CD8-positive, alpha-beta memory T cell (primary cell): ENCODE data around the gene OR4D10. TPM values are rescaled to one million over a fixed set of nuclear protein-coding genes. Genes with fewer than 3 reads are reported as not detected.
"Not testable (repeated sequence)": the region's sequence is repeated elsewhere in the genome, so short reads cannot be mapped to it uniquely, and the experiment has no call there.

ENCODE experiments used
- CTCF ChIA-PET: fragments of 350-600 bp; sonication (Branson Sonifier 250); formaldehyde crosslinking; loops from one replicate; lab custom pipeline; 2021; ENCODE audit warnings: antibody characterized with exemption; lab: Charles Lee
- POLR2A ChIA-PET: fragments of 350-600 bp; sonication (Branson Sonifier 250); formaldehyde crosslinking; loops from one replicate; lab custom pipeline; 2021; ENCODE audit warnings: antibody characterized with exemption; lab: Charles Lee
- DNase-seq, 5 donors: peaks; one replicate each; pipeline versions ENCODE4 v3.0.0 to v3.0.0-alpha.2; 2020 to 2022; ENCODE audit warnings: mixed read lengths in 1 of 5
- H3K27ac ChIP-seq: one replicate; pipeline ENCODE4 v1.7.0; 2013; ENCODE audit warnings: low read depth, mild to moderate bottlenecking, low read length, moderate library complexity
- H3K27me3 ChIP-seq: 2 replicates; pipeline ENCODE4 v1.7.0; 2013; ENCODE audit warnings: low read length, mild to moderate bottlenecking; ENCODE audit not compliant: insufficient read depth, poor library complexity, severe bottlenecking
- H3K36me3 ChIP-seq: 2 replicates; pipeline ENCODE4 v1.7.0; 2013; ENCODE audit warnings: mild to moderate bottlenecking, low read length, moderate library complexity; ENCODE audit not compliant: insufficient read depth
- H3K4me1 ChIP-seq: 2 replicates; pipeline ENCODE4 v1.7.0; 2013; ENCODE audit warnings: mild to moderate bottlenecking, low read length, moderate library complexity; ENCODE audit not compliant: insufficient read depth
- H3K4me3 ChIP-seq: 2 replicates; pipeline ENCODE4 v1.7.0; 2013; ENCODE audit warnings: mild to moderate bottlenecking, low read length
- H3K9me3 ChIP-seq: 2 replicates; pipeline ENCODE4 v1.7.0; 2013; ENCODE audit warnings: mild to moderate bottlenecking, low read length
- H3K27ac Mint-ChIP-seq, 8 donors: one replicate each; pipeline ENCODE4 v1.8.0; 2020 to 2021; ENCODE audit warnings: mixed read lengths in 8 of 8, mild to moderate bottlenecking in 6 of 8, inconsistent platforms in 3 of 8, moderate library complexity in 3 of 8
- H3K27me3 Mint-ChIP-seq, 2 donors: one replicate each; pipeline ENCODE4 v1.8.0; 2020 to 2021; ENCODE audit warnings: mixed read lengths in 2 of 2, mild to moderate bottlenecking in 1 of 2, moderate library complexity in 1 of 2
- H3K36me3 Mint-ChIP-seq, 3 donors: one replicate each; pipeline ENCODE4 v1.8.0; 2020 to 2021; ENCODE audit warnings: mixed read lengths in 3 of 3, inconsistent platforms in 1 of 3, mild to moderate bottlenecking in 1 of 3
- H3K4me1 Mint-ChIP-seq, 3 donors: one replicate each; pipeline ENCODE4 v1.8.0; 2020 to 2021; ENCODE audit warnings: mixed read lengths in 3 of 3, inconsistent platforms in 1 of 3, mild to moderate bottlenecking in 1 of 3
- H3K4me3 Mint-ChIP-seq, 7 donors: one replicate each; pipeline ENCODE4 v1.8.0; 2020 to 2021; ENCODE audit warnings: mixed read lengths in 7 of 7, mild to moderate bottlenecking in 6 of 7, moderate library complexity in 4 of 7, inconsistent platforms in 2 of 7
- H3K9me3 Mint-ChIP-seq, 5 donors: one replicate each; pipeline ENCODE4 v1.8.0; 2020 to 2022; ENCODE audit warnings: mixed read lengths in 5 of 5, mild to moderate bottlenecking in 3 of 5, moderate library complexity in 2 of 5, inconsistent platforms in 1 of 5
- polyA plus RNA-seq: library from polyadenylated mRNA; unstranded; fragments of 300-500 nt; fragmentation: Illumina TruSeq; gene quantifications from one replicate; pipeline ENCODE4 v1.2.3, GENCODE V29; 2021
- total RNA-seq, 2 experiments: library from RNA; stranded (reverse); gene quantifications; one replicate each; pipeline ENCODE4 v1.2.3, GENCODE V29; 2021

The OR4D10 gene
- total and polyA plus RNA-seq, 3 experiments from 2014 or later = not detected

DNA sequence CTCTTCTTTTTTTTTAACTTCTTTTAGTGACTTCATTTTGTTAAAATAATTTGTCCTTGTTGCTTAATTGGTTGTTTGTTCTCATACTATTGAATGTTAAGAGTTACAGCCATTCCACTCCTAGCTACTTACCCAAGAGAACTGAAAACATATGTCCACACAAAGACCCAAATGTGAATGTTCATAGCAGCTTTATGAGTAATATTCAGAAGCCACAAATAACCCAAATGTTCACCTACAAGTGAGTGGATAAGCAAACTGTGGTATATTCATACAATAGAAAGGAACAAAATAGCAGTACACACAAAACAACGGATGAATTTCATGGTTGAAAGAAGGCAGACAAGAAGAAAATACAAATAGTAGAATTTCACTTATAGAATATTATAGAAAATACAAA, 28.8 kb downstream of the OR4D10 start:
- H3K27me3 Mint-ChIP-seq = peaks cover 14 to 45% of the 10 kb centered on the region in 2 donors
- H3K36me3 Mint-ChIP-seq = no peaks in the 10 kb centered on the region
- no peak for DNase-seq
- H3K9me3 Mint-ChIP-seq = no peaks in the 10 kb centered on the region
- no peak overlapping the region for H3K27ac ChIP-seq
- H3K36me3 ChIP-seq = no peaks in the 10 kb centered on the region
- ChIA-PET POLR2A (no interaction called here), CTCF (no interaction called here)
- no peak overlapping the region for H3K27ac Mint-ChIP-seq
- H3K4me1 Mint-ChIP-seq = no peaks in the 10 kb centered on the region
- H3K4me3 ChIP-seq = no peak overlapping the region
- no peak overlapping the region for H3K4me3 Mint-ChIP-seq
- H3K9me3 ChIP-seq = no peaks in the 10 kb centered on the region
- H3K4me1 ChIP-seq = no peaks in the 10 kb centered on the region
- no peaks in the 10 kb centered on the region for H3K27me3 ChIP-seq

GRCh38 chr11:59503276-59503675, 30.2 kb downstream of the OR4D10 start, which contains the start of gene OR4D11:
Gene OR4D11 (plus strand): TSS chr11:59503576. CDS start chr11:59503576, 0 bp downstream.
- Histone ChIP-seq H3K36me3 (no peaks in the 10 kb centered on the region), H3K9me3 (no peaks in the 10 kb centered on the region), H3K4me3 (no peak within 1 kb of the TSS), H3K27ac (no peak within 1 kb of the TSS), H3K27me3 (no peaks in the 10 kb centered on the region), H3K4me1 (no peaks in the 10 kb centered on the region)
- ChIA-PET CTCF (no interaction called here), POLR2A (no interaction called here)
- H3K9me3 Mint-ChIP-seq = no peaks in the 10 kb centered on the region
- DNase-seq = no peak
- H3K4me3 Mint-ChIP-seq = no peak within 1 kb of the TSS
- no peaks in the 10 kb centered on the region for H3K36me3 Mint-ChIP-seq
- H3K27ac Mint-ChIP-seq = peak within 1 kb of the TSS in 1 of 8 donors; percentile 61
- no peaks in the 10 kb centered on the region for H3K4me1 Mint-ChIP-seq
- peaks cover 8 to 38% of the 10 kb centered on the region in 2 donors for H3K27me3 Mint-ChIP-seq

DNA sequence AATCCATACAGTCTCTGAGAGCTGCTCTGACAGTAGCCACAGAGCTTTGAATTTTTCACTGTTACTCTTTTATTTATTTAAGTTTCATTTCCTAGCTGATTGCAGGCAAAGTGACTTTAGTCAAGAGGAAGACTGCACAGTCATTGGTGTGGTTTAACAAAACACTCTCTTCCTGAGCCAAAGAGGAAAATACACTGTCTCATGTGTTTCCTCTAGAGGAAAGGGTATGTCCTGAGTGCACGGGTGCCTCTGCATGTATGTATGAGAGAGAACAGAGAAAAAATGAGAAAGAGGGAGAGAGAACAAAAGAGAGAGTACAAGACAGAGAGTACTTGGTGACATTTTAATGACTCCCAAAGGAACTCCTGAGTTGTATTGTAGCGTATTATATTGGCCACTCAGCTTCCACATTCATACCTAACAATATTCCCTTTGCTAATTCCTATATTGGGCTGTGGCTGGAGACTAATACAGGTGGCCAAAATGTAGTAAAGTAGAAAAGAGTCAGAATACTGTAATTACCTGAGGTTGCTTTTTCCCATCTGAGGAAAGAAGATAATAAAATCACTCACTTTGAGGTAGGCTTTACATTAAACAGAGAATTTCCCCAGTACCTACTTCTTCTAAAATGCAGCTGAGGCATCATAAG, 38.0 kb downstream of the OR4D10 start, which contains the start of gene OR4D9:
Gene OR4D9 (plus strand): TSS at position 599 of the 649 bp plus-strand sequence. CDS start 3,374 bp downstream, outside the sequence.
- Mint-ChIP-seq H3K27me3 (peaks cover 14 to 38% of the 10 kb centered on the region in 2 donors), H3K9me3 (no peaks in the 10 kb centered on the region), H3K4me1 (peaks cover 4 to 10% (median 10%) of the 10 kb centered on the region in 3 donors), H3K36me3 (no peaks in the 10 kb centered on the region), H3K27ac (no peak within 1 kb of the TSS), H3K4me3 (no peak within 1 kb of the TSS)
- H3K27me3 ChIP-seq = no peaks in the 10 kb centered on the region
- no peak within 1 kb of the TSS for H3K4me3 ChIP-seq
- H3K36me3 ChIP-seq = no peaks in the 10 kb centered on the region
- no peaks in the 10 kb centered on the region for H3K9me3 ChIP-seq
- H3K27ac ChIP-seq = no peak within 1 kb of the TSS
- ChIA-PET CTCF (no interaction called here), POLR2A (no interaction called here)
- H3K4me1 ChIP-seq = peaks cover 10% of the 10 kb centered on the region
- no peak for DNase-seq

DNA sequence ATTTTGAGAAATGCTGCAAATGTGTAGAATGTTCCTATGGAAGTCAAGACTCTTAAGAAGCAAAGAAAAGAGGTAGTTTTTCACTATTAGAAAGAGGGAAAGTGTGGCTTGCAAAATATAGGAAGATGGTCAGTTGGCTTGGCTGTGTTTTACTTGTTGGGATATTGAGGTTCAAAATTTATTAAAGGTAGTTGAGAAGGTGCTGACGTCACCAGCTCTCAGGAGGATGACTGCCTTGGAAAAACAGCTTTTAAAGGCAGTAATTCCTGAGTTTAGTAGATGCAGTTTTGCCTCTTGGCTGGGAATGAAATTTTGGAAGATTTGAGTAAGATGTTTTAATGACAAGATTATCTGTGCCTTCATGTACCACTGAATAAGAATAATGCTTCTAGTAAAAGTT, 38.6 kb downstream of the OR4D10 start:
- Mint-ChIP-seq H3K4me1 (peaks cover 4 to 10% (median 10%) of the 10 kb centered on the region in 3 donors), H3K27ac (no peak overlapping the region), H3K4me3 (no peak overlapping the region), H3K9me3 (no peaks in the 10 kb centered on the region), H3K27me3 (peaks cover 14 to 38% of the 10 kb centered on the region in 2 donors), H3K36me3 (no peaks in the 10 kb centered on the region)
- DNase-seq = no peak
- ChIA-PET CTCF (interaction anchor here (0.7 kb wide), 1 partner anchor 1941 kb away, joined by 3 read pairs; no protein-coding TSS in a partner anchor), POLR2A (no interaction called here)
- H3K27me3 ChIP-seq = no peaks in the 10 kb centered on the region
- no peak overlapping the region for H3K4me3 ChIP-seq
- peaks cover 10% of the 10 kb centered on the region for H3K4me1 ChIP-seq
- no peaks in the 10 kb centered on the region for H3K9me3 ChIP-seq
- no peak overlapping the region for H3K27ac ChIP-seq
- H3K36me3 ChIP-seq = no peaks in the 10 kb centered on the region

DNA sequence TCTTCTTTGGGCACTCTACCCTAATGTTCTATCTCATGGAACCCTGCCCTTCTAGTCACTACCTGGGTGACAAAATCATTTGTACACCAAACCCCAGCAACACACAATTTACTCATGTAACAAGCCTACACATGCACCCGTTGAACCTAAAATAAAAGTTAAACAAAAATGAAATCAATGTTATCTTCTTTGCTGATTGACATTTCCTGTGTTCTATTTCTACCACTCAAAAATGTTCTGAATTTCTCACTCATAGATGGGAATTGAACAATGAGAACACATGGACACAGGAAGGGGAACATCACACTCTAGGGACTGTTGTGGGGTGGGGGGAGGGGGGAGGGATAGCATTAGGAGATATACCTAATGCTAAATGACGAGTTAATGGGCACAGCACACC, 47.0 kb downstream of the OR4D10 start:
- H3K4me3 Mint-ChIP-seq, H3K27me3 ChIP-seq, H3K36me3 Mint-ChIP-seq, DNase-seq, H3K9me3 Mint-ChIP-seq, H3K36me3 ChIP-seq, H3K4me1 Mint-ChIP-seq, CTCF ChIA-PET, H3K9me3 ChIP-seq, H3K4me3 ChIP-seq, H3K4me1 ChIP-seq, H3K27ac ChIP-seq, POLR2A ChIA-PET, H3K27ac Mint-ChIP-seq: not testable (repeated sequence)
- peaks cover 7 to 40% of the 10 kb centered on the region in 2 donors for H3K27me3 Mint-ChIP-seq

DNA sequence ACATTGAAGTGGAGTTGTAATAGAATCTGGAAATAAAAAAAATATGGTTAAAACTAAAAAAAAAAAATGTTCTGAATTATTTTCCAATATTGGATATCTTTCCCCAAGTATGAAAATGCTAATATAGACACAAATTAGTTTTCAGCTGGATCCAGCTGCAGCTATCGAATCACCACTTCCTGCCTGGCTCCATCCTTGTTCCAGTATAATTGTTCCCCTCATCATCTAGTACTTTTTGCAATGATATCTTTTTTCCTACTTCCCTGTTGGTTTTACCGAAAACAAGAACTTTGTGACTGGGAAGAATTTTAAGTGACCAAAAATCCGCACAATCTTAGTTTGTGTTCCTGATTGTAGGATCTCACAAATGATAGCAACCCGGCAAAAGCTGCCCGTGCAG, 47.6 kb downstream of the OR4D10 start:
- ChIA-PET CTCF (interaction anchor here (0.9 kb wide), 1 partner anchor 17 kb away, joined by 4 read pairs; no protein-coding TSS in a partner anchor), POLR2A (no interaction called here)
- Mint-ChIP-seq H3K27ac (no peak overlapping the region), H3K4me3 (no peak overlapping the region), H3K9me3 (no peaks in the 10 kb centered on the region), H3K4me1 (no peaks in the 10 kb centered on the region), H3K27me3 (peaks cover 9 to 37% of the 10 kb centered on the region in 2 donors), H3K36me3 (no peaks in the 10 kb centered on the region)
- Histone ChIP-seq H3K4me3 (no peak overlapping the region), H3K9me3 (no peaks in the 10 kb centered on the region), H3K27ac (no peak overlapping the region), H3K36me3 (no peaks in the 10 kb centered on the region), H3K27me3 (no peaks in the 10 kb centered on the region), H3K4me1 (no peaks in the 10 kb centered on the region)
- DNase-seq = no peak

DNA sequence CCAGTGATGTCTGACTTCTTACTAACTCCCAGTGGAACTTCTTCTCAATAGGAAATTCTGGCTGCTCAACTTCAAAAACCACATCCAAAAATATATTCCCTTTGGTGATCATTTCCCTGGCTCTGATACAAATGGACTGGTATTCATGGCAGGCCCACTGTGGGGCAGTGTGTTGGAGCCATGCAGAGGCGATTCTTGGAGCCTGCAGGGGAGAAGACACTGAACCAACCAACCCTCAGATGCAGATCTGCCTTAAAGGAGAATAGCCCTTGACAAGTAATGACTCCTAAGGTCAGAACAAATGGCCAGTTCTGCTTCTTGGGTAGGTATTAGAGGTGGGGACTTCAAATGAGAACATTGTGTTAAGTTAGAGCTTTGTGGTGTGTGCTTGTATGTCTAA, 50.4 kb downstream of the OR4D10 start:
- Mint-ChIP-seq H3K9me3 (no peaks in the 10 kb centered on the region), H3K27ac (no peak overlapping the region), H3K4me1 (no peaks in the 10 kb centered on the region), H3K36me3 (no peaks in the 10 kb centered on the region), H3K27me3 (peaks cover 4 to 30% of the 10 kb centered on the region in 2 donors), H3K4me3 (no peak overlapping the region)
- Histone ChIP-seq H3K9me3 (no peaks in the 10 kb centered on the region), H3K4me1 (no peaks in the 10 kb centered on the region), H3K27me3 (no peaks in the 10 kb centered on the region), H3K27ac (no peak overlapping the region), H3K36me3 (no peaks in the 10 kb centered on the region), H3K4me3 (no peak overlapping the region)
- POLR2A ChIA-PET = no interaction called here
- DNase-seq = no peak
- CTCF ChIA-PET = no interaction called here

DNA sequence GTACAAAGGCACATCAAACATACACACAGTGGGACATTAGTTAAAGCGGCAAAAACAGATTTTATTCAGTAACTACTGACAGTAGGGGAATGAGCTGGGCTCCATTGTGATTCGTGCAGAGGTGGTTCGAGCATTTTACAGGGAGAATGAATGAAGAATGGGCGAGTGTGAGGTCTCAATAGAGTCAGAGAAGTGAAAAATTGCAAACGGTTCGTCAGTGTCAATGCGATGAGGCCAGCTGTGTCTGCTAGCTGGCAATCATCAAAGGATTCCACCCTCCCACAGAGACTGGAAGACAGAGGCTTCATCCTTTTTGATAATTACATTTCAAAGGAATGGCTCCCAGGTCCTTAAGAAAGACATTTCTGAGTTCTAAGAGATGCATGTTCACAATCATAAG, 55.6 kb downstream of the OR4D10 start:
- ChIA-PET CTCF (interaction anchor here (1.0 to 1.9 kb wide), 2 partner anchors 9 to 226 kb away, joined by 3 to 6 read pairs; no protein-coding TSS in a partner anchor), POLR2A (no interaction called here)
- H3K4me1 Mint-ChIP-seq = no peaks in the 10 kb centered on the region
- no peaks in the 10 kb centered on the region for H3K9me3 Mint-ChIP-seq
- H3K27me3 Mint-ChIP-seq = peaks cover 4 to 20% of the 10 kb centered on the region in 2 donors
- H3K4me3 ChIP-seq = no peak overlapping the region
- DNase-seq = no peak
- no peak overlapping the region for H3K4me3 Mint-ChIP-seq
- H3K36me3 ChIP-seq = no peaks in the 10 kb centered on the region
- no peaks in the 10 kb centered on the region for H3K27me3 ChIP-seq
- H3K4me1 ChIP-seq = no peaks in the 10 kb centered on the region
- no peaks in the 10 kb centered on the region for H3K36me3 Mint-ChIP-seq
- no peak overlapping the region for H3K27ac ChIP-seq
- H3K9me3 ChIP-seq = no peaks in the 10 kb centered on the region
- H3K27ac Mint-ChIP-seq = no peak overlapping the region
